CD4-positive, alpha-beta T cell (primary cell): ENCODE data around the gene ODC1. TPM values are rescaled to one million over a fixed set of nuclear protein-coding genes. Genes with fewer than 3 reads are reported as not detected.

Source experiments
- ATAC-seq: fragments of 200-7000 bp; cut with Tn5 transposase; one replicate; pipeline ENCODE4 v1.10.0; 2022; ENCODE audit warnings: mild to moderate bottlenecking; ENCODE audit not compliant: poor library complexity
- CTCF ChIA-PET: fragments of 350-600 bp; sonication (Branson Sonifier 250); formaldehyde crosslinking; loops from one replicate; lab custom pipeline; 2021; ENCODE audit warnings: antibody characterized with exemption, inconsistent platforms; lab: Charles Lee
- POLR2A ChIA-PET: fragments of 350-600 bp; sonication (Branson Sonifier 250); formaldehyde crosslinking; loops from one replicate; lab custom pipeline; 2021; ENCODE audit warnings: antibody characterized with exemption, inconsistent platforms; lab: Charles Lee
- DNase-seq, 14 experiments: peaks; one replicate each; pipeline ENCODE4 v3.0.0-alpha.2; 2013 to 2020; ENCODE audit warnings: mixed read lengths in 2 of 14
- H3K27ac ChIP-seq, 2 donors: one replicate each; pipeline versions ENCODE4 v1.5.1 to v1.7.0; 2013; ENCODE audit warnings: low read length in 2 of 2, low read depth in 1 of 2, mild to moderate bottlenecking in 1 of 2
- H3K27me3 ChIP-seq, 2 experiments: 1 replicate in 1 of 2; 2 replicates in 1 of 2; pipeline versions ENCODE4 v1.6.1 to v1.7.0; 2013; ENCODE audit warnings: low read length in 2 of 2, control low read depth in 1 of 2, mild to moderate bottlenecking in 1 of 2, moderate library complexity in 1 of 2; ENCODE audit not compliant: insufficient read depth in 2 of 2, control insufficient read depth in 1 of 2
- H3K36me3 ChIP-seq: one replicate; pipeline ENCODE4 v1.6.1; 2013; ENCODE audit warnings: low read length, control low read depth; ENCODE audit not compliant: insufficient read depth
- H3K4me1 ChIP-seq: one replicate; pipeline ENCODE4 v1.6.1; 2013; ENCODE audit warnings: low read length, control low read depth; ENCODE audit not compliant: insufficient read depth
- H3K4me3 ChIP-seq: one replicate; pipeline ENCODE4 v1.5.1; 2013; ENCODE audit warnings: mild to moderate bottlenecking, low read length, moderate library complexity
- H3K9me3 ChIP-seq, 2 experiments: 1 replicate in 1 of 2; 2 replicates in 1 of 2; pipeline versions ENCODE4 v1.6.1 to v1.7.0; 2013; ENCODE audit warnings: low read length in 2 of 2, mild to moderate bottlenecking in 2 of 2, control low read depth in 1 of 2, moderate library complexity in 1 of 2; ENCODE audit not compliant: control insufficient read depth in 1 of 2, insufficient read depth in 1 of 2
- H3K27ac Mint-ChIP-seq: one replicate; pipeline ENCODE4 v1.8.0; 2020; ENCODE audit warnings: mixed read lengths
- H3K27me3 Mint-ChIP-seq: one replicate; pipeline ENCODE4 v1.8.0; 2021; ENCODE audit warnings: mixed read lengths
- H3K36me3 Mint-ChIP-seq: one replicate; pipeline ENCODE4 v1.8.0; 2021; ENCODE audit warnings: low read depth, mixed read lengths
- H3K4me1 Mint-ChIP-seq: one replicate; pipeline ENCODE4 v1.8.0; 2021; ENCODE audit warnings: low read depth, mixed read lengths
- H3K4me3 Mint-ChIP-seq: one replicate; pipeline ENCODE4 v1.8.0; 2020; ENCODE audit warnings: mild to moderate bottlenecking, mixed read lengths
- H3K9me3 Mint-ChIP-seq: one replicate; pipeline ENCODE4 v1.8.0; 2020; ENCODE audit warnings: mixed read lengths
- intact Hi-C, 2 experiments: fragments of 100-400 bp; cut with DNase I in 1 of 2; cut with micrococcal nuclease in 1 of 2; formaldehyde crosslinking; loops; one replicate each; pipeline versions ENCODE4 v1.15.1 to v1.9.0; 2023 to 2025; cut with DNase I, micrococcal nuclease
- total RNA-seq, 174 experiments: library from RNA in 2 of 174; stranded (reverse) in 2 of 174; gene quantifications; one replicate each; pipeline ENCODE4 v1.2.3 and lab custom pipeline; 2021 to 2026
- TF ChIP-seq, protein P1 (sequence below): fragments of 200-600 bp; IDR thresholded peaks from one replicate; pipeline ENCODE4 v1.8.0; 2022; ENCODE audit warnings: antibody characterized with exemption, mild to moderate bottlenecking

ODC1 gene
- total RNA-seq, 2 experiments from 2014 or later, result 162 to 164 TPM

DNA sequence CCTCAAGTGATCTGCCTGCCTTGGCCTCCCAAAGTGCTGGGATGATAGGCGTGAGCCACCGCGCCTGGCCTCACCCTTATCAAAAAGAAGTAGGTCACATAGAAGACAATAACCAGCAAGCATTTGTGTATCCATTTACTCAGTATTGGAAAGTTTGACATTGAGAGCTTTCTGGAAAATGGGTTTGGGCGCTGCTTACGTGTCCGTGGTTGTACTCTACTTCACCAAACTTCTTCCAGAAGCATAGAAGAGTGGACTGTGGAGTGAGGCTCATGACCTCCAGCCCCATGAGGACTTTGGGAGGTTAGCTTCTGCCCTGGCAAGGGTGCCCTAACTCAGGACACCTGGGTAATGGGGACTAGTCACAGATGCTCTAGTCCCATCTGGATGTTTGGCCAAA, 3.7 kb upstream of the ODC1 start:
- ChIA-PET CTCF (interaction anchor here (1.3 kb wide), 1 partner anchor 327 kb away, joined by 4 read pairs; no protein-coding TSS in a partner anchor), POLR2A (interaction anchor here (1.1 kb wide), 1 partner anchor 42 kb away, joined by 4 read pairs; no protein-coding TSS in a partner anchor)
- H3K27me3 ChIP-seq, result no peaks in the 10 kb centered on the region
- H3K4me3 Mint-ChIP-seq, result no peak overlapping the region
- no peak for ATAC-seq
- no peaks in the 10 kb centered on the region for H3K27me3 Mint-ChIP-seq
- TF ChIP-seq, protein P1, sequence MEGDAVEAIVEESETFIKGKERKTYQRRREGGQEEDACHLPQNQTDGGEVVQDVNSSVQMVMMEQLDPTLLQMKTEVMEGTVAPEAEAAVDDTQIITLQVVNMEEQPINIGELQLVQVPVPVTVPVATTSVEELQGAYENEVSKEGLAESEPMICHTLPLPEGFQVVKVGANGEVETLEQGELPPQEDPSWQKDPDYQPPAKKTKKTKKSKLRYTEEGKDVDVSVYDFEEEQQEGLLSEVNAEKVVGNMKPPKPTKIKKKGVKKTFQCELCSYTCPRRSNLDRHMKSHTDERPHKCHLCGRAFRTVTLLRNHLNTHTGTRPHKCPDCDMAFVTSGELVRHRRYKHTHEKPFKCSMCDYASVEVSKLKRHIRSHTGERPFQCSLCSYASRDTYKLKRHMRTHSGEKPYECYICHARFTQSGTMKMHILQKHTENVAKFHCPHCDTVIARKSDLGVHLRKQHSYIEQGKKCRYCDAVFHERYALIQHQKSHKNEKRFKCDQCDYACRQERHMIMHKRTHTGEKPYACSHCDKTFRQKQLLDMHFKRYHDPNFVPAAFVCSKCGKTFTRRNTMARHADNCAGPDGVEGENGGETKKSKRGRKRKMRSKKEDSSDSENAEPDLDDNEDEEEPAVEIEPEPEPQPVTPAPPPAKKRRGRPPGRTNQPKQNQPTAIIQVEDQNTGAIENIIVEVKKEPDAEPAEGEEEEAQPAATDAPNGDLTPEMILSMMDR, result no peak
- H3K36me3 ChIP-seq, result no peaks in the 10 kb centered on the region
- intact Hi-C loops, result loop anchor here in 1 of 2 experiments (5.0 kb wide), 2 partner anchors 355 to 1615 kb away; partner anchors contain the start of gene KIDINS220
- no peaks in the 10 kb centered on the region for H3K9me3 Mint-ChIP-seq
- H3K36me3 Mint-ChIP-seq, result peaks cover 5% of the 10 kb centered on the region
- peaks cover 29% of the 10 kb centered on the region for H3K4me1 ChIP-seq
- no peak for DNase-seq
- H3K27ac ChIP-seq, result no peak overlapping the region
- peaks cover 34% of the 10 kb centered on the region for H3K4me1 Mint-ChIP-seq
- H3K4me3 ChIP-seq, result no peak overlapping the region
- H3K9me3 ChIP-seq, result no peaks in the 10 kb centered on the region
- no peak overlapping the region for H3K27ac Mint-ChIP-seq

DNA sequence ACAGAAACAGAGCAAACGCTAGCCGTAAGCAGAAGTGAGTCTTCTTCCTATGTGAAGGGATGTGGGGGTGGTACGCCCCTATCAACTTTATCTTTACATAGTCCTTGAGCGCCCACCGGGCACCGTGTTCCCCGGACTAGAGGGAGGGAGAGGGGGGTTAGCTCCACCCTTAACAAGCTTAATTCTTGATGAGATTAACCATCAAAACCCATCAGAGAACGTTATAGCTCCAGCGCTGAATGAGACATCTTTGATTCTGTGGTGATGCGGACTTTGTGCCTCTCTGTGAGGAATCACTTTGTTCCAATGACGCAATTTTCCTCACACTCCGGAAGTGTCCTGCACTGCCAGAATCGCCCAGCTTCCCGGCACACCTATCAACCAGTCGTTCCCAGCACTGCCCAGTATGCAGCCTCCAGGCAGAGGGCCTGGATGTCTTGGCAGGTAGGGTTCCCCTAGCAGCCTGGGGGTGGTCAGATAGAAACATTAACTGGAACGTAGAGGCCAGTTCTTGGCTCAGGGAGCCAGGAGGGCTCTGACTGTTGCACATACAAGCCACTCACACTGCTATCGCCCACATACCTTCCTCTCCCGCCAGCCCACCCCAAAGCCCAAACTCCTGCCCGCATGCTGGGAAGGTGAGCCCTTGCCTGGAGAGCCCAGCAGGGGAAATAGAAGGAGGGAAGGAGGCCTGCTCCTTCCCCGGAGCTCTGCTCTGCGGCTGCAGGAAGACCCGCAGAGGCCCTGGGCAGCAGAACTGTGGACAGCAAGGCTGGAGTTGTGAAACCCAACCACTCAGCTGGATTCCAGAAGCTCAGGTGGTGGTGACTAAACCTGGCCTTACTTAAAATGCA, 1.9 kb upstream of the ODC1 start:
- ChIA-PET CTCF (interaction anchor here (2.0 to 5.6 kb wide), 2 partner anchors 15 to 377 kb away, joined by 7 to 34 read pairs; no protein-coding TSS in a partner anchor), POLR2A (interaction anchor here (0.9 to 2.2 kb wide), 3 partner anchors 15 to 378 kb away, joined by 3 to 8 read pairs (median 3); no protein-coding TSS in a partner anchor)
- ATAC-seq, result no peak
- H3K4me1 Mint-ChIP-seq, result peaks cover 45% of the 10 kb centered on the region
- DNase-seq, result no peak
- H3K36me3 ChIP-seq, result no peaks in the 10 kb centered on the region
- TF ChIP-seq, protein P1, result no peak
- H3K27ac Mint-ChIP-seq, result peak overlapping the region; percentile 87
- H3K27me3 ChIP-seq, result no peaks in the 10 kb centered on the region
- H3K36me3 Mint-ChIP-seq, result peaks cover 6% of the 10 kb centered on the region
- peaks cover 45% of the 10 kb centered on the region for H3K4me1 ChIP-seq
- H3K27me3 Mint-ChIP-seq, result no peaks in the 10 kb centered on the region
- H3K4me3 Mint-ChIP-seq, result peak overlapping the region; percentile 86
- H3K27ac ChIP-seq, result no peak overlapping the region
- intact Hi-C loops, result loop anchor here (1.0 to 10.0 kb wide), 11 partner anchors 43 to 1613 kb away; partner anchors contain the start of genes CPSF3 (in 1 of the 2), GRHL1 (in 1 of the 2), HPCAL1 (in 1 of the 2) and ITGB1BP1 (in 1 of the 2)
- no peak overlapping the region for H3K4me3 ChIP-seq
- H3K9me3 Mint-ChIP-seq, result no peaks in the 10 kb centered on the region
- H3K9me3 ChIP-seq, result no peaks in the 10 kb centered on the region

DNA sequence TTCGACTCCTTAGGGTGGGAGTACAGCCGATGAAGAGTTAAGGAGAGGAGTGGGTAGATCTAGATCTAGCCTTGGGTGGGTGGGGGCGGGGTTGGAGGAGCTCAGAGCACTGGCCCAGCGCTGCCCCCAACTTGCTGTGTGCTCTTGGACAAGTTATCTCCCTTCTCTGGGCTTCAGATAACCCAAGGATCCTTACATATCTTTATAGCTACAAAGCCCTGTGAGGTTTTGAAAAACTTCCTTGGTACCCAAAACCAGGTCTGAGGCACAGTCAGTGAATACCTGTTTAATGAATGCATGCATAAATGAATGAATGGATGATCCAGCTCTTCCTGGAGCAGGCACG, 1.3 kb upstream of the ODC1 start:
- H3K4me3 ChIP-seq, result peak overlapping the region; percentile 63
- no peak for ATAC-seq
- peak overlapping the region; percentile 87 for H3K27ac Mint-ChIP-seq

More for the DNA sequence above, 1.3 kb upstream of the ODC1 start:
- H3K36me3 Mint-ChIP-seq, result peaks cover 12% of the 10 kb centered on the region
- Histone ChIP-seq H3K27ac (peak overlapping the region in 1 of 2 donors; percentile 84), H3K9me3 (no peaks in the 10 kb centered on the region), H3K36me3 (peaks cover 4% of the 10 kb centered on the region), H3K27me3 (no peaks in the 10 kb centered on the region), H3K4me1 (peaks cover 47% of the 10 kb centered on the region)
- no peak for DNase-seq
- ChIA-PET POLR2A (interaction anchor here (0.9 to 3.0 kb wide), 4 partner anchors 15 to 377 kb away, joined by 3 to 74 read pairs (median 6); no protein-coding TSS in a partner anchor), CTCF (interaction anchor here (0.5 to 5.6 kb wide), 3 partner anchors 15 to 377 kb away, joined by 3 to 34 read pairs (median 7); no protein-coding TSS in a partner anchor)
- H3K4me1 Mint-ChIP-seq, result peaks cover 47% of the 10 kb centered on the region
- TF ChIP-seq, protein P1, result no peak
- intact Hi-C loops, result loop anchor here (1.0 to 10.0 kb wide), 9 partner anchors 43 to 1027 kb away; partner anchors contain the start of genes CPSF3 (in 1 of the 2), GRHL1 (in 1 of the 2), HPCAL1 (in 1 of the 2) and ITGB1BP1 (in 1 of the 2)
- no peaks in the 10 kb centered on the region for H3K9me3 Mint-ChIP-seq
- peak overlapping the region; percentile 86 for H3K4me3 Mint-ChIP-seq
- H3K27me3 Mint-ChIP-seq, result no peaks in the 10 kb centered on the region
